HG03521 (cell line): ENCODE measurements around the gene ZHX3.

ENCODE experiments used
- ATAC-seq: cut with Tn5 transposase; IDR thresholded peaks from one replicate; pipeline ENCODE4 v1.9.1; 2021; ENCODE audit warnings: mild to moderate bottlenecking, moderate library complexity; ENCODE audit not compliant: unreplicated experiment

The ZHX3 gene

GRCh38 chr20:41304424-41305079 is 13.0 kb downstream of the ZHX3 start:
- no peak for ATAC-seq

- no peak for ATAC-seq
These were observed 13.5 kb downstream of the ZHX3 start for GRCh38 chr20:41304002-41304401.

- ATAC-seq, result no peak
These were observed 16.6 kb downstream of the ZHX3 start for GRCh38 chr20:41300886-41301285.

DNA sequence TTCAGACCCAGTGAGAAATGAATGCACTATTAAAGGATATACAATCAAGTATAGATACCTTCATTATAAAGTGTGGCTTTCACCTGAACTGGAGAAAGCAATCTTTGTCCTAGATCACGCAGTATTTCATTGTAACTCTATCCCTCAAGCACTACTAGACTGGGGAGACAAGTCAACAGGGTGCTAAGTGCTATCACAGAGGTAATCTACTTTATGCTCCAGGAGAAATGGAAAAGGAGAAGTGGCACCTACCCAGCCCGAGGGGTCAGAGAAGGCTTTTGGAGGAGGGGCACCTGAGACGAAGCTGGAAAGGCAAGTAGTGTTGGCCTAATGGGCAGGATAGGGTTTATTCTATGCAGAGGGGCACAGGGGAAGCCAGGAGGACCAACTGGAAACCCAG is 17.1 kb downstream of the ZHX3 start:
- ATAC-seq, result no peak

DNA sequence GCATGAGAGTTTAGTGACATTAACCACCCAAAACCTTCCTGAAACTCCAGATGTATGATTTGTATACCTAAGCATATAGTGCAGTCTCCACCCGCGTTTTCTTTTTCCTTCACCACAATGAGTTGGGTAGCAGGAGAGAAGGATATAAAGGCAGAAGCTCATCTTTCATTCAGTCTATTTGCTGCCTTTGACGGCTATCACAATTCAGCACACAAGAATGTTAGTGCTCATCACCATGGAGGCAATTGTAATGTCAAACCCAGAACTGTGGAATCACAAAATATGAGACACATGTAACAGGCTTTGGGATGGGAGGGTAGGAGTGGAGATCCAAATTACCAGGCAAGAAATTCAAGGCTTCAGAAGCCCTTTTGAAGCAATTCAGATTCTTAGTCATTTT is 17.6 kb downstream of the ZHX3 start:
- no peak for ATAC-seq

GRCh38 chr20:41293269-41294037 is 24.1 kb downstream of the ZHX3 start:
- ATAC-seq, result no peak

DNA sequence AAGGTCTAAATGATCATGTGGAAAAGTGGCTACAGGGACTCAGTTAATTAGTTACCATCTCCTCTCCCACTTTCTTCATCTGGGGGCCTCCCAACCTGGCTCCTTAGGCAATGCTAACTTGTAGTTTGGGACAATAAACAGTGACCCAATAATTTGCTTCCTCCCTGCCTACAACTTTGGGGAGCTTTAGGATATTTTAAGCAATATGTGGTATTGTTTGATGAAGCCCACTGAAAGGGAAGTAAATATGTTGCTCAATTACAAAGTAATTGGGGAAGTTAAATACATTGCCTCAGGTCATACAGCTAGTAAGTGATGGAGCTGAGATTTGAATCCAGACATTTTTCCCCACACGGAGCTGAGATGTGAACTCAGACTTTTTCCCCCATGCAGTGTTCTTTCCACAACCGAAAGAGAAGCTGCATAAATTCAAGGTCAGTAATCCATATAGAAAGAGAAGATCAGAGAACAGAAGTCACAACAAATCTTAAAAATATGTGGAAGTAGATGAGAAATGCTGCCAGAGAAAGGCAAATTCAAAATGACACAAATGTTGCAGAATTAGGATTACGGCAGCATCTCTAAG is 26.6 kb downstream of the ZHX3 start:
- no peak for ATAC-seq

- no peak for ATAC-seq
These were observed 30.2 kb downstream of the ZHX3 start for GRCh38 chr20:41287327-41287726.

DNA sequence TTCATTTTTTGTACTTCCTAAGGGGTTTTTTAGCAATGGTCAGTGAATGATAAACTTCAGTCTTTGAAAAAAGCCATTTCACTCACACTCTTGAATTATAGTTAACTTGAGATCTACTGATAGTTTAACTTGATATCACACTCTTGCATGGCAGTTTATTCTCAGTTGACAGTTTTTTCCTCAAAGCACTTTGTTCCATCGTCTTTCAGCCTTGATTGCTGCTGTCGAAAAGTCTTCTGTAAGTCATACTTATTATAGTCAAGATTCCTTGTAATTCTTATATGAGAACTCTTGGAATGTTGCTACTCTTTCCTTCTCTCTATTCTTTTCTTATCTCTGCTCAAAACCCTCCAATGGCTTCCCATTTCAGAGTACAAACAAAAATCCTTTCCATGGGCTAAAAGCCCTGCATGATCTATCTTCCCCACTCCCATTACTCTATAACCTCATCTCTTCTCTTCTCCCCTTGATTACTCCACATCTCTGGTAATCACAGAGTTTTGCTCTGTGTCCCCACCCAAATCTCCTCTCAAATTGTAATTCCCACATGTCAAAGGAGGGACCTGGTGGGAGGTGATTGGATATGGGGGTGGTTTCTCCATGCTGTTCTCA is 31.2 kb downstream of the ZHX3 start:
- no peak for ATAC-seq

GRCh38 chr20:41279546-41280225 is 37.8 kb downstream of the ZHX3 start:
- no peak for ATAC-seq

- no peak for ATAC-seq
These were observed 38.6 kb downstream of the ZHX3 start for GRCh38 chr20:41278936-41279335.

- ATAC-seq, result no peak
These were observed 40.5 kb downstream of the ZHX3 start for GRCh38 chr20:41277049-41277448.

DNA sequence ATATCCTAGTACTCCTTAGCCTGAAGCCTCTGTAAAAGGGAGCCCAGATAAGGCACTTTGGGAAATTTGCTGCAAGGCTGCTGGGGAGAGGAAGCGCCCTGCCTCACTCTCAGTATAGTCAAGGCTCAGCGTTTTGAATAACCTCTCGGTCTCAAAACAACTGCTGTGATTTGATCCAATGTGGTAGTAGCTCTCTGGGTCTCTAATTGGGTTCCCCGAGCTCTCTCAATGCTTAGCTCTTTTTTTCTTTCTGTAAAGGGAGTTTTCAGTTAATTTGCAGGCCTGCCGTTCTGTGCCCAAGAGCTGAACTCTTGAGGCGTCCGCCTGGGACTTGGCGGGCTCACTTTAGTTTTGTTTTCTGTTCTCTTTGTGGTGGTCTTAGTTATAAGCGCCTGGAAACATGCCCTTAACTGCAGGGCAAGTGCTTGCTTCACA is 41.2 kb downstream of the ZHX3 start:
- ATAC-seq, result no peak

- no peak for ATAC-seq
These were observed 42.2 kb downstream of the ZHX3 start for GRCh38 chr20:41275301-41275731.

- no peak for ATAC-seq
These were observed 43.4 kb downstream of the ZHX3 start for GRCh38 chr20:41274152-41274551.

- no peak for ATAC-seq
These were observed 44.1 kb downstream of the ZHX3 start for GRCh38 chr20:41273445-41273844.

- ATAC-seq, result no peak
These were observed 45.2 kb downstream of the ZHX3 start for GRCh38 chr20:41272339-41272738.

DNA sequence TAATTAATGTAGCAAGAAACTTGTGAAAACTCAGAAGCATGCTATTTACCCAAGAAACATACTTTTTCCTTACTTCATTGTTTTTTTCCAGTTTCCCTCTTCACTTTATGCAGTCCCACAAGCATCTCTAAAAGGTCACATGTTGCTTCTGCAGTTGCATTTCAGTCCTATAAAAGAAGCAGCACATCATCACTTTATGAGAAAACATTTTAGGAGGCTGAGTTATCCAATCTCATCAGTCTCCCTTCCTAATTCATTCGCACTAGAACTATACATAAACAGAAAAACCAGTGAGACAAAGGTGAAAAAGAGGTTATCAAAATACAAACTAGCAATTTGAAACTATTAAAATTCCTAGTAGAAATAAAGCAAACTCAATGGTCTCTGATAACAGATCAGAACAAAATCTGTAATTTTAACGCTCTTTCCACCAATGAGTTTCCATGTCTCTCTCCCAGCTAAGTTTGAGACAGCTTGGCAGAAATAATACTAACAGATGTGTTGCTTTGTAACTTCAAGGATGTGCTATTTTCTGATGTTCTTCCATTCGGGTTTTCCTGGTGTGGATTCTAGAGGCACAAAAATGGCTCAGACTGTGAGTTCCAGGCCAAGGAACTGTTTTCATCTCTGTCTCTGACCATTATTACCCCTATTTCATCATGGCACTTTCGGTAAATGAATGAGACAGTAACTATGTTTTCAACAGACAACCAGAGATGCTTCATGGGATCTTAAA is 48.4 kb downstream of the ZHX3 start:
- ATAC-seq, result no peak

DNA sequence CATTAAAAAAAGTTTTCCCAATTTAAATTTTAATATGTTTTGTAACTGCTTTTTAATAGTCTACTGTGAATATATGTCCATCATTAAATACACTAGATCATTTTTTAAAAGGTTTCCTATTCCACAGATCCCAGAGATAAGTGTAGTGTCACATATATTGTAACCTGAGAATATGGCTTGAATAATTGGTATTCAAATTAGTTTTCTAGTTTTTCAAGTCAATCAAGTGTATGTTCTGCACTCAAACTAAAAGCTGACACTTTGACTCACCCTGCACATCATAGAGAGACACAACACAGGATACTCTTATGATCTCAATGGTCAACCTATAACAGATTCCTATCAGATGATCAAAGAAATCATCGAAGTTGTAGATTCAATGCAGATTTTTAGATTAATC is 49.1 kb downstream of the ZHX3 start:
- no peak for ATAC-seq

- ATAC-seq, result no peak
These were observed 51.6 kb downstream of the ZHX3 start for GRCh38 chr20:41265938-41266337.
